Breast epithelium (tissue), 4 donors: ENCODE data around the gene ELF4. TPM values are rescaled to one million over a fixed set of nuclear protein-coding genes. Genes with fewer than 3 reads are reported as not detected.

Experiments used
- DNase-seq, 2 donors: peaks; one replicate each; pipeline ENCODE4 v3.0.0-alpha.2; 2019; ENCODE audit warnings: low spot score in 2 of 2
- H3K27ac ChIP-seq, 2 donors: fragments of 200-600 bp; sonication (generic) in 1 of 2; one replicate each; pipeline ENCODE4 v1.5.1; 2016 to 2019; ENCODE audit warnings: mild to moderate bottlenecking in 1 of 2
- H3K27me3 ChIP-seq, 2 donors: fragments of 200-600 bp; sonication (generic) in 1 of 2; one replicate each; pipeline versions ENCODE4 v1.5.1 to v1.6.0; 2017 to 2019; ENCODE audit warnings: control low read depth in 1 of 2, mild to moderate bottlenecking in 1 of 2
- H3K36me3 ChIP-seq: fragments of 200-600 bp; one replicate; pipeline ENCODE4 v1.5.1; 2019
- H3K4me1 ChIP-seq, 2 donors: fragments of 200-600 bp; sonication (generic); one replicate each; pipeline ENCODE4 v1.5.1; 2016 to 2019; ENCODE audit warnings: control low read depth in 1 of 2
- H3K4me3 ChIP-seq, 3 donors: fragments of 200-600 bp; sonication (generic); 1 replicate in 2 of 3; 2 replicates in 1 of 3; pipeline ENCODE4 v1.5.1; 2016 to 2019; ENCODE audit warnings: mild to moderate bottlenecking in 3 of 3, moderate library complexity in 2 of 3
- H3K9me3 ChIP-seq, 2 donors: fragments of 200-600 bp; sonication (generic) in 1 of 2; one replicate each; pipeline ENCODE4 v1.5.1; 2016 to 2019; ENCODE audit warnings: control low read depth in 1 of 2
- CTCF ChIP-seq, 3 donors: fragments of 450-650 bp; IDR thresholded peaks; one replicate each; pipeline ENCODE4 v1.5.1; 2016 to 2017; ENCODE audit warnings: antibody characterized with exemption in 3 of 3, mild to moderate bottlenecking in 3 of 3, moderate library complexity in 3 of 3
- POLR2A ChIP-seq: fragments of 450-650 bp; IDR thresholded peaks from one replicate; pipeline ENCODE4 v1.6.1; 2016; ENCODE audit warnings: antibody characterized with exemption, mild to moderate bottlenecking, moderate library complexity
- POLR2AphosphoS5 ChIP-seq, 3 donors: sonication (generic); formaldehyde crosslinking; IDR thresholded peaks; one replicate each; pipeline ENCODE4 v1.6.1; 2017; ENCODE audit warnings: antibody characterized with exemption in 3 of 3
- intact Hi-C: fragments of 100-400 bp; cut with DNase I; formaldehyde crosslinking; loops from one replicate; pipeline ENCODE4 v1.15.1; 2023; ENCODE audit warnings: low total_unique reads
- total RNA-seq, 3 donors: library from RNA; depleted of rRNA; stranded (reverse); fragments of >200 nt; gene quantifications; one replicate each; pipeline ENCODE4 v1.1.0, GENCODE V29; 2016

ELF4 gene
- total RNA-seq, 3 donors from 2014 or later: 5.3 to 10.7 (median 9.2) TPM

GRCh38 chrX:130097507-130098209 is 12.6 kb downstream of the ELF4 start:
- H3K4me3 ChIP-seq: peak overlapping the region in 1 of 3 donors; percentile 15
- H3K36me3 ChIP-seq: no peaks in the 10 kb centered on the region
- no peak for DNase-seq
- H3K27me3 ChIP-seq: peaks cover 0 to under 1% of the 10 kb centered on the region in 2 donors
- H3K4me1 ChIP-seq: no peaks in the 10 kb centered on the region
- H3K27ac ChIP-seq: peak overlapping the region; percentile 6 to 72
- intact Hi-C loops: no loop called here
- TF ChIP-seq CTCF (IDR thresholded peaks at IDR 0.05): no peak
- no peak for TF ChIP-seq POLR2AphosphoS5 (IDR thresholded peaks at IDR 0.05)
- no peak for TF ChIP-seq POLR2A
- H3K9me3 ChIP-seq: no peaks in the 10 kb centered on the region

- no peak for DNase-seq
- no peak for TF ChIP-seq CTCF (IDR thresholded peaks at IDR 0.05)
- TF ChIP-seq POLR2AphosphoS5 (IDR thresholded peaks at IDR 0.05): no peak
- TF ChIP-seq POLR2A: no peak
- Histone ChIP-seq H3K27me3 (peaks cover 0 to 12% of the 10 kb centered on the region in 2 donors), H3K4me1 (no peaks in the 10 kb centered on the region), H3K4me3 (no peak overlapping the region), H3K9me3 (no peaks in the 10 kb centered on the region), H3K36me3 (no peaks in the 10 kb centered on the region), H3K27ac (no peak overlapping the region)
- intact Hi-C loops: no loop called here
Measured at GRCh38 chrX:130095249-130096030, 14.9 kb downstream of the ELF4 start.

- H3K9me3 ChIP-seq: no peaks in the 10 kb centered on the region
- no peaks in the 10 kb centered on the region for H3K4me1 ChIP-seq
- H3K27ac ChIP-seq: no peak overlapping the region
- intact Hi-C loops: no loop called here
- TF ChIP-seq POLR2AphosphoS5 (IDR thresholded peaks at IDR 0.05) (no peak), POLR2A (no peak), CTCF (IDR thresholded peaks at IDR 0.05) (no peak)
- no peak for DNase-seq
- peaks cover 0 to 12% of the 10 kb centered on the region in 2 donors for H3K27me3 ChIP-seq
- H3K36me3 ChIP-seq: no peaks in the 10 kb centered on the region
- no peak overlapping the region for H3K4me3 ChIP-seq
Measured at GRCh38 chrX:130094696-130095095, 15.6 kb downstream of the ELF4 start.

GRCh38 chrX:130093271-130093670 is 17.0 kb downstream of the ELF4 start:
- peak overlapping the region in 1 of 2 donors; percentile 12 for H3K27ac ChIP-seq
- no peak for TF ChIP-seq POLR2AphosphoS5 (IDR thresholded peaks at IDR 0.05)
- no peak for TF ChIP-seq POLR2A
- no peak for TF ChIP-seq CTCF (IDR thresholded peaks at IDR 0.05)
- H3K4me1 ChIP-seq: no peaks in the 10 kb centered on the region
- DNase-seq: no peak
- H3K4me3 ChIP-seq: no peak overlapping the region
- no peaks in the 10 kb centered on the region for H3K9me3 ChIP-seq
- H3K36me3 ChIP-seq: no peaks in the 10 kb centered on the region
- peaks cover 0 to 12% of the 10 kb centered on the region in 2 donors for H3K27me3 ChIP-seq
- intact Hi-C loops: no loop called here

- no peaks in the 10 kb centered on the region for H3K36me3 ChIP-seq
- no peaks in the 10 kb centered on the region for H3K4me1 ChIP-seq
- H3K27ac ChIP-seq: peak overlapping the region in 1 of 2 donors; percentile 19
- no peak for TF ChIP-seq POLR2A
- no peak for TF ChIP-seq CTCF (IDR thresholded peaks at IDR 0.05)
- TF ChIP-seq POLR2AphosphoS5 (IDR thresholded peaks at IDR 0.05): no peak
- no peak overlapping the region for H3K4me3 ChIP-seq
- H3K9me3 ChIP-seq: no peaks in the 10 kb centered on the region
- H3K27me3 ChIP-seq: peaks cover 0 to 12% of the 10 kb centered on the region in 2 donors
- intact Hi-C loops: no loop called here
- DNase-seq: no peak
Measured at GRCh38 chrX:130091980-130092522, 18.2 kb downstream of the ELF4 start.
